HG03378 (cell line): ENCODE results near the gene LIMA1.
"Not testable (repeated sequence)": the region's sequence is repeated elsewhere in the genome, so short reads cannot be mapped to it uniquely, and the experiment has no call there.

Experiments used
- ATAC-seq: cut with Tn5 transposase; IDR thresholded peaks from one replicate; pipeline ENCODE4 v1.9.1; 2021; ENCODE audit warnings: mild to moderate bottlenecking, moderate library complexity; ENCODE audit not compliant: unreplicated experiment

Gene LIMA1

GRCh38 chr12:50249464-50250182 is 33.7 kb downstream of the LIMA1 start:
- no peak for ATAC-seq

- no peak for ATAC-seq
Measured at GRCh38 chr12:50248883-50249282, 34.4 kb downstream of the LIMA1 start.

- no peak for ATAC-seq
Measured at GRCh38 chr12:50248411-50248810, 34.9 kb downstream of the LIMA1 start.

- not testable (repeated sequence) for ATAC-seq
Measured at GRCh38 chr12:50247665-50248064, 35.7 kb downstream of the LIMA1 start.

- peak; percentile 56 for ATAC-seq
Measured at GRCh38 chr12:50246873-50247612, 36.3 kb downstream of the LIMA1 start.

- no peak for ATAC-seq
Measured at GRCh38 chr12:50246197-50246865, 37.0 kb downstream of the LIMA1 start.

GRCh38 chr12:50243507-50243906 is 39.8 kb downstream of the LIMA1 start:
- no peak for ATAC-seq

- no peak for ATAC-seq
Measured at GRCh38 chr12:50242751-50243191, 40.5 kb downstream of the LIMA1 start.

GRCh38 chr12:50241178-50241577 is 42.1 kb downstream of the LIMA1 start:
- ATAC-seq: no peak

- ATAC-seq: no peak
Measured at GRCh38 chr12:50240792-50241114, 42.6 kb downstream of the LIMA1 start.

- ATAC-seq: no peak
Measured at GRCh38 chr12:50240096-50240791, 43.1 kb downstream of the LIMA1 start.

- ATAC-seq: no peak
Measured at GRCh38 chr12:50239355-50239891, 43.9 kb downstream of the LIMA1 start.

GRCh38 chr12:50234347-50234746 is 49.0 kb downstream of the LIMA1 start:
- ATAC-seq: no peak

- ATAC-seq: no peak
Measured at GRCh38 chr12:50232771-50233209, 50.5 kb downstream of the LIMA1 start.

GRCh38 chr12:50232206-50232605 is 51.1 kb downstream of the LIMA1 start:
- ATAC-seq: no peak

GRCh38 chr12:50231346-50231745 is 52.0 kb downstream of the LIMA1 start:
- ATAC-seq: no peak

GRCh38 chr12:50230217-50230616 is 53.1 kb downstream of the LIMA1 start:
- no peak for ATAC-seq

- ATAC-seq: peak; percentile 45
Measured at GRCh38 chr12:50224026-50224692, 59.2 kb downstream of the LIMA1 start.

- no peak for ATAC-seq
Measured at GRCh38 chr12:50222275-50222783, 61.0 kb downstream of the LIMA1 start.
